Endometrial microvascular endothelial cells (primary cell): ENCODE results near the gene TBRG4. TPM values are rescaled to one million over a fixed set of nuclear protein-coding genes. Genes with fewer than 3 reads are reported as not detected.

ENCODE experiments used
- in situ Hi-C: cut with HindIII; loops from 2 replicates; pipeline ENCODE4 v1.10.0; 2017; ENCODE audit warnings: low sequenced_read_pairs, low pct_unique_long_range_greater_than_20kb; ENCODE audit errors: inconsistent ontology term
- total RNA-seq: library from RNA; depleted of rRNA; stranded (reverse); fragments of >200 nt; gene quantifications from one replicate; pipeline ENCODE4 v1.2.3, GENCODE V29; 2015; ENCODE audit errors: inconsistent ontology term

TBRG4 gene
- total RNA-seq, 1 donor from 2014 or later, result 77.6 TPM

- in situ Hi-C loops, result no loop called here
These were observed 29.9 kb downstream of the TBRG4 start for GRCh38 chr7:45081670-45081974.

- in situ Hi-C loops, result no loop called here
These were observed 30.4 kb downstream of the TBRG4 start for GRCh38 chr7:45080958-45081669.

- in situ Hi-C loops, result no loop called here
These were observed 31.1 kb downstream of the TBRG4 start for GRCh38 chr7:45080265-45080957.

GRCh38 chr7:45078125-45078681 lies 33.3 kb downstream of the TBRG4 start:
- in situ Hi-C loops, result no loop called here

GRCh38 chr7:45077579-45077978 lies 33.9 kb downstream of the TBRG4 start:
- in situ Hi-C loops, result no loop called here

- in situ Hi-C loops, result no loop called here
These were observed 34.6 kb downstream of the TBRG4 start for GRCh38 chr7:45076946-45077345.

GRCh38 chr7:45075871-45076796 lies 35.4 kb downstream of the TBRG4 start:
- in situ Hi-C loops, result no loop called here

GRCh38 chr7:45075355-45075644 lies 36.2 kb downstream of the TBRG4 start:
- in situ Hi-C loops, result no loop called here

GRCh38 chr7:45074528-45075354 lies 36.8 kb downstream of the TBRG4 start:
- in situ Hi-C loops, result no loop called here

- in situ Hi-C loops, result no loop called here
These were observed 37.5 kb downstream of the TBRG4 start for GRCh38 chr7:45073786-45074527.

GRCh38 chr7:45073031-45073785 lies 38.3 kb downstream of the TBRG4 start:
- in situ Hi-C loops, result no loop called here

GRCh38 chr7:45072131-45073030 lies 39.1 kb downstream of the TBRG4 start:
- in situ Hi-C loops, result no loop called here

GRCh38 chr7:45071528-45071927 lies 40.0 kb downstream of the TBRG4 start:
- in situ Hi-C loops, result no loop called here

GRCh38 chr7:45070254-45070642 lies 41.2 kb downstream of the TBRG4 start:
- in situ Hi-C loops, result no loop called here

GRCh38 chr7:45069444-45070253 lies 41.8 kb downstream of the TBRG4 start:
- in situ Hi-C loops, result no loop called here
